HL-60 (cell line): ENCODE results near the gene PCDHB13.

ENCODE experiments used
- DNase-seq, 2 experiments: peaks; one replicate each; pipeline ENCODE4 v3.0.0-alpha.2; 2010 to 2020; ENCODE audit warnings: low read depth in 1 of 2, low spot score in 1 of 2
- H3K27ac ChIP-seq: fragments of 250-450 bp; sonication (Bioruptor Pico); replicated peaks from 2 replicates; pipeline ENCODE4 v1.5.1; 2020; ENCODE audit warnings: mild to moderate bottlenecking, moderate library complexity
- H3K27me3 ChIP-seq: fragments of 250-450 bp; sonication (Bioruptor Pico); 2 replicates; pipeline ENCODE4 v1.5.1; 2021; ENCODE audit warnings: mild to moderate bottlenecking, moderate library complexity; ENCODE audit not compliant: insufficient read depth, poor library complexity, severe bottlenecking
- H3K4me3 ChIP-seq: replicated peaks from 2 replicates; pipeline ENCODE4 v1.5.1; 2011; ENCODE audit warnings: mild to moderate bottlenecking, control low read depth, low read length; ENCODE audit not compliant: insufficient read depth
- CTCF ChIP-seq: IDR thresholded peaks from one replicate; pipeline ENCODE4 v1.5.1; 2011; ENCODE audit warnings: low read length, control low read depth, inconsistent platforms; ENCODE audit not compliant: insufficient read depth
- GABPA ChIP-seq: IDR thresholded peaks from 2 replicates; pipeline ENCODE4 v1.6.1; 2012; ENCODE audit warnings: low read depth
- POLR2AphosphoS5 ChIP-seq: IDR thresholded peaks from 2 replicates; pipeline ENCODE4 v1.6.1; 2012; ENCODE audit warnings: low read depth
- REST ChIP-seq: IDR thresholded peaks from 2 replicates; pipeline ENCODE4 v1.6.1; 2012; ENCODE audit warnings: low read depth; ENCODE audit not compliant: insufficient replicate concordance
- SPI1 ChIP-seq: IDR thresholded peaks from 2 replicates; pipeline ENCODE4 v1.6.1; 2012; ENCODE audit warnings: low read depth, mild to moderate bottlenecking, borderline replicate concordance

PCDHB13 gene

GRCh38 chr5:141258948-141259347, 45.2 kb downstream of the PCDHB13 start:
- no peaks in the 10 kb centered on the region for H3K27me3 ChIP-seq
- TF ChIP-seq REST: no peak
- H3K27ac ChIP-seq: no peak overlapping the region
- no peak overlapping the region for H3K4me3 ChIP-seq
- no peak for DNase-seq

- Histone ChIP-seq H3K4me3 (no peak overlapping the region), H3K27ac (no peak overlapping the region), H3K27me3 (no peaks in the 10 kb centered on the region)
- no peak for DNase-seq
- TF ChIP-seq REST (no peak), SPI1 (no peak), CTCF (no peak), GABPA (no peak), POLR2AphosphoS5 (no peak)
Observed at GRCh38 chr5:141260458-141261237, 46.9 kb downstream of the PCDHB13 start.

- TF ChIP-seq REST (no peak), POLR2AphosphoS5 (no peak), SPI1 (no peak), CTCF (no peak), GABPA (no peak)
- DNase-seq: no peak
- Histone ChIP-seq H3K4me3 (no peak overlapping the region), H3K27ac (no peak overlapping the region), H3K27me3 (no peaks in the 10 kb centered on the region)
Observed at GRCh38 chr5:141261238-141261546, 47.5 kb downstream of the PCDHB13 start.
